NCI-H526 treated with DMSO at 0.1 percent for 48 hours (cell line): Measurements from ENCODE around the gene SERPINA5.

Source experiments
- DNase-seq: peaks from one replicate; lab custom pipeline; 2025; lab: John Stamatoyannopoulos, UW

The SERPINA5 gene

GRCh38 chr14:94548999-94549985 lies 31.9 kb upstream of the SERPINA5 start:
- DNase-seq, result peak; percentile 27

GRCh38 chr14:94550041-94550440 lies 31.2 kb upstream of the SERPINA5 start:
- DNase-seq, result no peak

GRCh38 chr14:94555991-94556390 lies 25.2 kb upstream of the SERPINA5 start:
- no peak for DNase-seq

GRCh38 chr14:94557327-94557726 lies 23.9 kb upstream of the SERPINA5 start:
- DNase-seq, result no peak

GRCh38 chr14:94558842-94559241 lies 22.4 kb upstream of the SERPINA5 start:
- DNase-seq, result no peak

- DNase-seq, result no peak
Observed at GRCh38 chr14:94559638-94560290, 21.5 kb upstream of the SERPINA5 start.

- DNase-seq, result no peak
Observed at GRCh38 chr14:94560291-94560665, 20.9 kb upstream of the SERPINA5 start.

- DNase-seq, result no peak
Observed at GRCh38 chr14:94560751-94561655, 20.2 kb upstream of the SERPINA5 start, which contains the start of gene SERPINA4. SERPINA4 (plus strand) TSS chr14:94561442; CDS start chr14:94563483, 2,041 bp downstream.

- DNase-seq, result no peak
Observed at GRCh38 chr14:94561656-94562010, 19.6 kb upstream of the SERPINA5 start.

GRCh38 chr14:94562022-94562421 lies 19.2 kb upstream of the SERPINA5 start:
- DNase-seq, result no peak

- no peak for DNase-seq
Observed at GRCh38 chr14:94562941-94563883, 18.0 kb upstream of the SERPINA5 start.

GRCh38 chr14:94564381-94564780 lies 16.8 kb upstream of the SERPINA5 start:
- DNase-seq, result no peak

GRCh38 chr14:94568186-94568585 lies 13.0 kb upstream of the SERPINA5 start:
- no peak for DNase-seq

GRCh38 chr14:94569381-94570001 lies 11.7 kb upstream of the SERPINA5 start:
- no peak for DNase-seq

- no peak for DNase-seq
Observed at GRCh38 chr14:94570002-94570400, 11.2 kb upstream of the SERPINA5 start.

- no peak for DNase-seq
Observed at GRCh38 chr14:94570440-94570839, 10.8 kb upstream of the SERPINA5 start.

GRCh38 chr14:94571395-94571794 lies 9.8 kb upstream of the SERPINA5 start:
- DNase-seq, result no peak

GRCh38 chr14:94571950-94572349 lies 9.3 kb upstream of the SERPINA5 start:
- DNase-seq, result no peak

- no peak for DNase-seq
Observed at GRCh38 chr14:94572637-94573303, 8.5 kb upstream of the SERPINA5 start.
